TTC549 (cell line): ENCODE measurements around the gene DNAJB6.

ENCODE experiments used
- FAIRE-seq: peaks from 2 replicates; lab custom pipeline; 2012; peaks lifted over from hg19 to GRCh38; lab: Jason Lieb, UNC

DNAJB6 gene

DNA sequence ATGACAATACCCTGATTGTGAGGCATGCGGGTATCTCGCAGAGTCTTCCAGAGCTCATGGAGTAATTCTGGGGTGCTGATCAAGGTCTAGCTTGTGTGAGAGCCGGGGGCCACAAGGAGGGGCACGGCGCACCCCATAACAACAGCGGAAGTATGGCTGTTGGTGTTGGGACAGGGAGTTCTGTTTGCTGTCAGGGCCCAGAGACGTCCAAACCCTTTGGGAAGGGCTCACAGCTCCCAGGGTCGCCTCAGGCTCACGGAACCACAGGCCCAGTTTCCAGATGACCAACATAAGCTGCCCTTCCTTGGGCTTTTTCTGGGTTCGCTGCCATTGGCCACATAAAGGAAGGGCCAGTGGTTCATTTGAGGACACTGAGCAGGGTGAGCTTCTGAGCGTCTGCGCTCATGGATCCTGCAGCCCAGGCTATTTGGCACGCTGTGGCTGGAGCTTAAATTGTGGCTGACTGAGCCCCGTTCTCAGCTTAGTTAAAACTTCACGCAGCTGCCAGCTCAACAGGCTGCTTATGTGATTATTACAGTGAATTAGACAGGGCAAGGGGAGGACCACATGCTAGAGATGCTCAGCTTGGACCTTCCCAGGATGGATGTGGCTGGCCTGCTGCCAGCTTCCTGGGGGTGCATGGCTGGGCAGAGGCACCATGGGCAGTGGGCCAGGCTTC lies 92.3 kb downstream of the DNAJB6 start:
- FAIRE-seq = no peak

DNA sequence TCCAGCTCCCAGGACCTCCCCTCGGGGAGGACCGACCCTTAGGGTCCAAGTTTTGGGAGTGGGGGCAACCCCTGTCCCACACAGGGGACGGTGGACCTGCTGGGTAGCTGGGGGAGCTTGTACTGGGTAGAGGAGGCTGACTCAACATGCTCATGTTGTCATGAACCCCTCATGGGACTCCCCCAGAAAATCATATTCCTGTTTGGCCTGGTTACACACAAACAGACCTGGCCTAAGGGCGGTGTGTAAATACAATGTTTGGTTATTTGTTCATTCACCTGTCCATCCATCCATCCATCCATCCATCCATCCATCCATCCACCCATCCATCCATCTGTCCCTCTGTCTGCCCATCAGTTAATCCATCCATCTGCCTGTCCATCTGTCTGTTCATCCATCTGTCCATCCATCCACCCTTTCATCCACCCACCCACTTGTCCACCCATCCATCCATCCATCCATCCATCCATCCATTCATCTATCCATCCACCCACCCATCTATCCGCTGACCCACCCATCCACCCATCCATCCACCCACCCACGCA lies 92.9 kb downstream of the DNAJB6 start:
- FAIRE-seq = no peak

DNA sequence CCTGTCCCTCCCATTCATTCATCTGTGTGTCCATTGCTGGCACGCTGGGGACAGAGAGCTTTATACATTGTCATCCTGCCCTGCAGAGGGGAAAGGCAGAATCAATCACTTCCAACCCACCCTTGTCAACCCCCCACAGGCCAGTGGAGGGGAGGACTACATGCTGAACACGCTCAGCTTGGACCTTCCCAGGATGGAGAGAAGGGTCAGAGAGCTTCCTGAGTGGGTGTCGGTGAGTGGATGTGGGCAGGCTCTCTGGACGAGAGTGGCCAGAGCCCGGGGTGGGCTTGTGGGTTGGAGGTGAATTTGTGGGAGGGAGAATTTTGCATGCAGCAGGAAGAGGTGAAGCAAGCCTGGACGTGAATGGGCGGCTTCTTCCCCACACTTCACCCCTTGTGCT lies 93.9 kb downstream of the DNAJB6 start:
- no peak for FAIRE-seq

DNA sequence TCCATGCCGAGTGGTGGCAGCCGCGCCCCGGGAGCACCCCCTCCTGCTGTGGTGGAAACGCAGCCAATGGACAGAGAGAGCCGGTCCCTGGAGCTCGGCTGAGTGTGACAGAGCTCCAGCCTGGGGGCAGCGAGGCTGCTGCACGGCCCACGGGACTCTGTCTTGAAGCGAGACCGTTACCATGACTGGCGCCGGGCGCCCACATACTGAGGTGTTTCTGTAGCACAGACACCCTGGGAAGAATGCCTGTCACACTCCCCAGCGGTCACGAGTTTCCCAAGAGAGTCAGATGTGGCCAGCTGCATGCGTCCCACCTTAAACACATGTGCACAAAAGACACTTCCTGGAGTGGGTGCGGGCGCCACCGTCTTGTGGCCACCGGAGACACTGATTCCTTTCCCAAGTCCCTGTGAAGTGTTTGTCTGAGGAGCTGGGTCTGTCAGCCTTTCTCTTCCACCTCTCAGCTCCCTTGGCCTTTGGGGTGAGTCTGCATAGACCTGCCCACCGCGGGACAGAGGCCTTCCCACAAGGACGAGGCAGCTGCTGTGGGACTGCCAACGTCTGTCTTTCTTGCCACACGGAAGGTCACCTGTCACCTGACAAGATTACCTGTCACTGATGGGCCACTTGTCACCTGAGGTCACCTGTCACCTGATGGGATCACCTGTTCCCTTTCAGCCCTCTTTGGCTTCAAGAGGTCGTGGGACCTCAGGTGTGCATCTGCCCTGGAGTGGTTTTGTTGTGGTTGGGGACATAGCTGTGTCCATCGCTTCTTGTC lies 94.6 kb downstream of the DNAJB6 start:
- FAIRE-seq = no peak

DNA sequence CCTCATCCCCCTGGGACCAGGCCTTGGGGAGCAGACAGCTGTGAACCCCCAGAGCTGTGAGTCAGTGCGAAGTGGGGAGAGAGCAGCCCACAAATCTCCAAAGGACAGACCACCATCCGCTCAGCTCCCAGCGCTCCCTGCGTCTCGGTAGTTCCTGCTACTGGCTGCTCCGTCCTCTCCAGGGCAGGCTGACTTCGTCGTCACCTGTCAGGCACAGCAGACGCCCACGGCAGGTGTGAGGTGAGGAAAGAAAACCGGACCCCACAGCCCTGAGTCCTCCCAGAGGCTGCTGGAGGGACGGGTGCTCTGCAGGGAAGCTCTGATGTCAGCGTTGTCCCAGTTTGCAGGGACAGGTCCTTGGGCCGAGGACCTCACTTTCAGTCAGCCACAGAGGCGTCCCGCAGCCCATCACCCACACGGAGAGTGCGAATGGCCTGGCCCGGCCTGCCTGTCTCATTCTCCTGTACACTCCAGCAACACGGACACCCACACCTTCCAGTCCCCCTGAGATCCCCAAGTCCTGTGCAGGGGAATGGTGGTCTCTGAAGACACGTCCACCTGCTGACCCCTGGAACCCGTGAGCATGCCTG lies 95.2 kb downstream of the DNAJB6 start:
- FAIRE-seq = no peak

DNA sequence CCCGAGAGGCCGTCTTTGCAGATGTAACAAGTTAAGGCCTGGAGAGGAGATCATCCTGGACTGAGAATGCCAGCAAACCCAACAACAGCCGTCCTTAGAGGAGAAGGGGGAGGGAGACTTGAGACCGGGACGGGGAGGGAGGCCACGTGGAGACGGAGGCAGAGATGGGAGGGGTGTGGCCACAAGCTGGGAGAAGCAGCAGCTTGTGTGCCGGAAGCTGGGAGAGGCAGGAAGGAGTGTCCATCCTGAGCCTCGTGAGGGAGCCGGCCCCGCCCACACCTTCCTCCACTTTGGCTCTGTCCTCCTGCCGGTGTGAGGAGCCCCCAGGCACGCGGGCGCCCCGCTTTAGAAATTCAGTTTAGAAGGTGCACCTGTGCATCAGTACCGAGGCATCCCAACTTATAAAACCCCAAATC lies 95.7 kb downstream of the DNAJB6 start:
- FAIRE-seq = no peak

DNA sequence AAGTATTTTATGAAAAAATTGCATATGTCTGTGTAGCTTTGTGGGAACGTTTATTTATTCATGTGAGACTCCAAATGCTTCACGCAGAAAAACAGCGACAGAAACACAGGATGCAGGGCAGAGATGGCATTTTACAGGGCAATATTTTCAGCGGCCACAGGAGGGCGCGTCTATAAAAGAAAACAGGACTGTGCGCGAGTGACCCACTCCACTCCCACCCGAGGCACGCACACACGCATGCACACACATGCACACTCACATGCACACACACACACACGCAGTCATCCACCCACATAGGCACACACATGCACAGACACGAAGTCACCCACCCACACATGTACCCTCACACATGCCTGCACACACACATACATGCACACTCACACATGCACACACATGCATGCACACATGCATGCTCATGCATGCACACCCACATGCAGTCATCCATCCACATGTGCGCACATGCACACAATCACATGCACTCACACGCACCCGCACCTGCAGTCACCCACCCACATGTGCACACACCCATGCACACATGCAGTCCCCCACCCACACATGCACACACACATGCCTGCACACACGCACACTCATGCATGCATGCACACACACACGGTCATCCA lies 96.3 kb downstream of the DNAJB6 start:
- FAIRE-seq = no peak

DNA sequence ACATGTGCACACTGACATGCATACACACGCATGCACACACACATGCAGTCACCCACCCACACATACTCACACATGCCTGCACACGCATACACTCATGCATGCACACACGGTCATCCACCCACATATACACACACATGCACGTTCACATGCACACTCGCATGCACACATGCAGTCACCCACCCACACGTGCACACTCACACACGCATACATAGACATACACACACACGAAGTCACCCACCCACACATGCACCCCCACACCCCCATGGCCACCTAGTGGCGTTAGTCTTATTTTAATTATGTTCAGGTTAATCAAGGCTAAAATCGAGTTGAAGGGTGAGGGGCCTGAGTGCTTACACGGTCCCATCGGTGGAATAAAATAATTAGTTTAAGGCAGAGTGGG lies 96.8 kb downstream of the DNAJB6 start:
- FAIRE-seq = no peak

DNA sequence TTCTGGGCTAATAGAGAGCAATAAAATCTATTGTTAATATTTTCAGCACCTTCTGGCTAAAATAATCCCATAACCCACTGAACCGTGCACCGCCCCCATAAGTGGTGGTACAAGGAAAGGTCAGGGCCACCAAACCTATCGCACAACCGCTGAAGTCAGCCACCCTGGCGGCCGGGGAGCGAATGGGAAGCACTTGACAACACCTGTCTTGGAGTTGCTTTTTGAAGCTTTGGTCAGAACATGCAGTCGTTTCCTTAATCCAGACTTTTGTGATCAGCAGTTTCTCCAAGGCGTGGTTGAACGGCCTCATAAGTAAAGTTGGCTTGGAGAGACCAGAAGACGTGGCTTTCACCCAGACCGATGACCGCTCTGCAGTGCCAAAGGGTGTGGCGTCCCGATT lies 97.4 kb downstream of the DNAJB6 start:
- FAIRE-seq = no peak

DNA sequence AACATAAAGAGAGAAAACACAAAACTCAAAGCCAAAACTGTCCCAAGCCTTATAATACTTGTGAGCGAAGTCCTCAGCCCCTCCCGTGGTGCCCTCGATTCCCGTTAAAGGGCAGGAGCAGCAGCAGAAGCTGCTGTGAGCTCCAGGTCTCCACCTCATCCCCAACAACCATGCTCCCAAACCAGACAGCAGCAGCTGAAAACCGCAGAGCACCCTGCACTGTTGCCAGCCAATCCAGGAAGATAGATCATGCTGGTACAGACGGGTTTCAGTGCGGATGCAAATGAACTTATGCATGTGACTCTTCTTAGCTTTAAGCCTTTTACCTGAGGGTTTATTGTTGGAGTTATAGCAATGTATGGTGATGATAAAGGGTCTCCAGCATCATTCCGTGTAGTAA lies 97.9 kb downstream of the DNAJB6 start:
- FAIRE-seq = no peak

DNA sequence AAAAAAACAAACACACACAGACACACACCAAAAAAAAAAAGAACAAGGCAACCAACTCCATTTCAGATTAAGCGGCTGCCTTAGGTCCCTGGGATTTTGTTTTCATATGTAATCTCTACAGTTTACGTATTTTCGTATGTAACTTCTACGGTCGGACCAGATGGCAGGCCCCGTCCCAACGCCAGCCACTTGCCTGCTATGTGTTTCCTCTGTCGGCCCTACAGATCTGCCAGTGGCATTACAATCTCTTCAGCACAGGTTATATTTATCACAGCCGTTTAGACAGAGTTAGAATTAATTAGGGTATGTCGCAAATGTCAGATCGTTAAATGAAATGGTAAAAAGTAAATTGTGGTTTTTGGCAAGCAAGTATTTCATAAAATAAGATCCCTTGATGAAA lies 99.3 kb downstream of the DNAJB6 start:
- FAIRE-seq = no peak

DNA sequence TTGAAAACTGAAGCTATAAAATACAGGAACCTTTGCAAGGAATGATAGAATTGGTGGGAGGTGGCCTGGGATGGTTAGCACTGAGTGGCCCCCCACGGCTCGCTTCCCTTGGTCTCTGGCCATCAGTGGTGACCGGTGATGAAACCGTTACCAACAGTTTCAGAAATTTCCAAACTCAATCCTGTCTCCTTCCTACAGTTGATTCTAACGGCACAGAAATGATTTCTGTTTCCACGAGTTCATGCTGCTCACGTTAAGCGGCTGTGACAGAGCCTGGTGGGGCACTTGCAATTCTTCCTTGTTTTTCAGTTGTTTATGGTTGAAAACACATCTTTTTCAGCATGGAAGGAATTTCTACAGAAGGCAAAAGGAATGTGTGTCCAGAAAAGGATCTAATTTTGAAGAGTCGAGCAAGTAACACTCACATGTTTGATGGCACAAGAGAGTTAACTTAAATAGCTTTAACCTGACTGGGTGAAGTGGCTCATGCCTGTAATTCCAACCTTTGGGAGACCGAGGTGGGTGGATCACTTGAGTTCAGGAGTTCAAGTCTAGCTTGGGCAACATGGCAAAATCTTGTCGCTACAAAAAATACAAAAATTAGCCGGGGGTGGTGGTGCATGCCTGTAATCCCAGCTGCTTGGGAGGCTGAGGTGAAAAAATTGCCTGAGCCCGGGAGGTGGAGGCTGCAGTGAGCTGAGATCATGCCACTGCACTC lies 100.1 kb downstream of the DNAJB6 start:
- no peak for FAIRE-seq

DNA sequence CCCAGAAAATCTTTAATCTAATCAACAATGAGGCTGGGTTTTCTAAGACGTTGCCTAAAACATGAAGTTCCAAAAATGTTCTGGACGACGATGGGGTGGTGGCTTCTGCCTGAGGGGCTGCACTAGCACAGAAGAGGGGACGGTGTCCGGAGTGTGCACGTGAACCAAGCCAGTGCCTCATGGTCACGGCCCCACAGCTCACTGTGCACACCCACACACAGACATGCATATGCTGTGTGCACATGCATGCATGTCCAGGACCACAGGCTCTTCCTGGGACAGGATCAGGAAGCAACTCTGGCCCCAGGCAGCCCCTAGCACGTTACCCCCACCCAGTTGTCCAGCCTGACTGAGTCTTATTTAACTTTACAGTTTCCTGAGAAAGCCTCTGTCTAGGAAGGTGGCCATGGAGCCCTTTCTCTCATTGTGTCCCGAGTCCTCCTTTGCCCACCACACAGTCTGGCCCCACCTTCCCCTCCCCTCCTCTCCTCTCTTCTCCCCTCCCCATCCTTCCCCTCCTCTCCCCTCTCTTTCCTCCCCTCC lies 100.8 kb downstream of the DNAJB6 start:
- no peak for FAIRE-seq

DNA sequence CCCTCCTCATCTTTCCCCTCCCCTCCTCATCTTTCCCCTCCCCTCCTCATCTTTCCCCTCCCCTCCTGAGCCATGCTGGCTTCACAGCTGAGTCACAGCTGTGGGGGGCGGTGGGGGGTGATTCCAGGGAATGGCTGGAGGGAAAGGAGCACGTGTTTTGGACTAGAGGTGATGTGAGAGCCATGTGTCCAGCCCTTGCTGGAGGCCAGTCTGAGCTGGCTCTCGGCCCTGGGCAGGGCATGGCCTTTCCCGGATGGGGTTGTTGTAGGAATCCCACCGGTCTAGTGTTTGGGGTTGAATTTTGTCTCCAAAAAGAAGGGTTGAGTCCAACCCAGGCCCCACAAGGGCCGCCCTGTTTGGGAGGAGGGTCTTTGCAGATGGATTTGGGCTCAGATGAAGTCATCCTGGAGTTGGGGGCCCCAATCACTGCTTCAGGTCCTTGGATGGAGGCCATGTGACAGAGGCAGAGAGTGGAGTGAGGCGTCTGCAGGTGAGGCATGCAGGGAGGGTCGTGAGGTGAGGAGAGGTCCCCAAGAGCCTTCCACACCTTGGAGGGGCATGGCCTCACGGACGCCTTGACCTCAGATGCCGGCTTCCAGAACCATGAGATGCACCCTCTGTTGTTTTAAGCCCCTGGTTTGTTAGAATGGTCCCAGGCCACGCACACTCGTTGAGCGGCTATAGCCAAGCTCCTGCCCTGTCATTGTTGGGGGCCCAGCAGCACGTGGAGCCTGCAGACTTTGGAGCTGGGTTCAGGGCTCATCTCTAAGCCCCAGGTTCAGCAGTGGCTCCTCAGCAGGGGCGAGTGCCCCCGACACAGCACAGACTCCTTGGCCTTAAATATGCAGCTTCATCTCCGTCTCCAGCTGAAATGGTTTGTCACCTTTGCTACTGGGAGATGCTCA lies 101.6 kb downstream of the DNAJB6 start:
- FAIRE-seq = no peak

DNA sequence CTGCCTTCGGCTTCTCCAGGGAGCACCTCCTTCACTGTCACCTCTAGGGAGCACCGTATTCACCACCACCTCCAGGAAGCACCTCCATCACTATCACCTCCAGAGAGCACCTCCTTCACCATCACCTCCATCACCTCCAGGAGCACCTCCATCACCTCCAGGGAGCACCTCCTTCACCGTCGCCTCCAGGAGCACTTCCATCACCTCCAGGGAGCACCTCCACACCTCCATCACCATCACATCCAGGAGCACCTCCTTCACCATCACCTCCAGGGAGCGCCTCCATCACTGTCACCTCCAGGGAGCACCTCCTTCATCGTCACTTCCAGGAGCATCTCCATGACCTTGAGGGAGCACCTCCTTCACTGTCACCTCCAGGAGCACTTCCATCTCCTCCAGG lies 102.3 kb downstream of the DNAJB6 start:
- no peak for FAIRE-seq

DNA sequence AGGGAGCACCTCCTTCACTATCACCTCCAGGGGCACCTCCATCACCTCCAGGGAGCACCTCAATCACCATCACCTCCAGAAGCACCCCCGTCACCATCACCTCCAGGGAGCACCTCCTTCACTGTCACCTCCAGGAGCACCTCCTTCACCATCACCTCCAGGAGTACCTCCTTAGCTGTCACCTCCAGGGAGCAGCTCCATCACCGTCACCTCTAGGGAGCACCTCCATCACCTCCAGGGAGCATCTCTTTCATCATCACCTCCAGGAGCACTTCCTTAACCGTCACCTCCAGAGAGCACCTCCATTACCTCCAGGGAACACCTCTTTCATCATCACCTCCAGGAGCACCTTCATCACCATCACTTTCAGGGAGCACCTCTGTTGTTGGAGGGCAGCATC lies 103.0 kb downstream of the DNAJB6 start:
- no peak for FAIRE-seq

DNA sequence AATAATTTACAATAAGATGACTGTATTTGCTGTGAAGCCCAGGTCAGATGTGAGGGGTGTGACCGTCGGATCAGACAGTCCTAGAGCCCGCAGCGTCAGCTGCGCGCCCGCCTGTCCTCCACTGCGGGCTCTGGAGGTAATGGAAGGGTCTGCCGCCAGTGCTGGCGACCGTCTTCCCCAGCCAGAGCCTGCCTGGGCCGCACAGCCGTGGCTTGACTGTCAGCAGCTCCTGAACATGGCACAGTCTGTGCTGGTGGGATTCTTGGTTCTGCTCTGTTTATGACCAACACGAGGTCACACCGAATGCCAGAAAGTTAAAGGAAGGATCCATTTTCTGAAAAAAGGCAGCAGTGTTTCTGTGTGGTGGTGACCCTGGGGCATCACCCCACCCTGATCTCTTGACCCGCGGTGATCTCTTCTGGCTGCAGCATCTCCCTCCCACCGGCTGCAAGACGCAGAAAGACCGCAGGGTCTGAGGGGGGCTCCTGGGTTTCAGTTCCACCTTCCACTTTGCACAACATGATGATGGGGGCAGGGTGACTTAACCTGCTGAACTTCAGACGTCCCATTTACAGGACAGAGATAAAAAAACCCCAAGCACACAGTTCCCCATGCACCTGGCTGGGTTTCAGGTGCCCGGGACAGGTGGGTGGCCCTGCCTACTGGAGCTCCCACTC lies 103.7 kb downstream of the DNAJB6 start:
- no peak for FAIRE-seq

DNA sequence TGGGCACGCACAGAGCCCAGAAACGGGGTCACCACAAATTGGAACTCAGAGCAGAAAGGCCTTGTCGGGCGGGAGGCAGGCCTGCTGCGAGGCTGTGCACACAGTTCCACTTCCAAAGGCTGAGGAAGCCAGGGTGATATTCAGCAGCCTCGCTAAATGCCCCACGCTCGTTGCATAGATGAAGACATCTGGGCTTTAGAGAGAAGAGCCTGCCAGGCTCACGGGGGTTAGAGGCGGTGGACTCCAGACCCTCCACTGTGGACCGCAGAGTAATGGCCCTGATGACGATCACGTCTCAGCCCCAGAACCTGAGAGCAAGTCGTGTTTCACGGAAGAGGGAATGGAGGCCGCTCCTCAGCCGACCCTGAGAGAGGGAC lies 104.2 kb downstream of the DNAJB6 start:
- no peak for FAIRE-seq

DNA sequence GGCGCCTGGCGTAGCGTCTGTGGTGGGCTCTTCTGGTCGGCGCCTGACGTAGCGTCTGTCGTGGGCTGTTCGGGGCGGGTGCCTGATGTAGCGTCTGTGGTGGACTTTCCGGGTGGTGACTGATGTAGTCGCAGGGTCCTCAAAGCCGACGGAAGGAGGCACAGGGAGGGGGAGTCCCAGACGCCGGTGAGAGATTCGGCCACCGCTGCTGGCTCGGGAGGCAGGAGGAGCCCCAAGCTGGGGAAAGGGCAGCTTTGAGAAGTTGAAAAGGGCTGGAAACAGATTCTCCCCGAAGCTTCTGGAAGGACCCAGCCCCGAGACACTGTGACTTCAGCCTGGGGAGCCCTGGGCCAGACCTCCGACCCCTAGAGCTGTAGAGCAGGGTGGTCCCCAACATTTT lies 105.7 kb downstream of the DNAJB6 start:
- no peak for FAIRE-seq
